Measurements from ENCODE around the gene LRPPRC. TPM values are rescaled to one million over a fixed set of nuclear protein-coding genes. Genes with fewer than 3 reads are reported as not detected.

Gene LRPPRC
- total and polyA plus RNA-seq, 2 experiments from 2014 or later: 27.7 to 38.0 TPM

GRCh38 chr2:43906448-43907109 lies 89.2 kb downstream of the LRPPRC start:
- H3K36me3 ChIP-seq (ENCODE audit: low read depth): peaks cover 16% of the 10 kb centered on the region
- TF ChIP-seq EZH2phosphoT487 (IDR thresholded peaks at IDR 0.05; ENCODE audit: insufficient read depth, low read depth) (no peak), EZH2 (IDR thresholded peaks at IDR 0.05; ENCODE audit: insufficient read depth, poor library complexity, severe bottlenecking) (no peak)
- no peaks in the 10 kb centered on the region for H3F3A ChIP-seq (ENCODE audit: insufficient read depth)
- H3K9me3 ChIP-seq (ENCODE audit: low read depth): no peaks in the 10 kb centered on the region
- no peaks in the 10 kb centered on the region for H3K9me2 ChIP-seq (ENCODE audit: insufficient read depth)
- in situ Hi-C loops (cut with MboI): no loop called here
- 96 to 97% methylated on average over 6 of the region's 6 CpGs for WGBS, 2 experiments (ENCODE audit: low coverage in 1 of 2, low lambda C conversion rate in 2 of 2, missing lambda C conversion rate in 2 of 2)
- H3K4me3 ChIP-seq: no peak overlapping the region
- no peak for DNase-seq
- H3K9ac ChIP-seq: no peak overlapping the region
- H3K4me1 ChIP-seq (ENCODE audit: insufficient read depth): no peaks in the 10 kb centered on the region
- H3K27ac ChIP-seq: no peak overlapping the region
- no peaks in the 10 kb centered on the region for H3K27me3 ChIP-seq (replicated peaks; ENCODE audit: insufficient read depth)
- H2AFZ ChIP-seq: no peak overlapping the region
- no peaks in the 10 kb centered on the region for H4K20me1 ChIP-seq (ENCODE audit: insufficient read depth)
- no peaks in the 10 kb centered on the region for H3K79me2 ChIP-seq (ENCODE audit: insufficient read depth)
- no peak overlapping the region for H3K4me2 ChIP-seq (ENCODE audit: unreplicated experiment)

- TF ChIP-seq EZH2 (IDR thresholded peaks at IDR 0.05; ENCODE audit: insufficient read depth, poor library complexity, severe bottlenecking) (no peak), EZH2phosphoT487 (IDR thresholded peaks at IDR 0.05; ENCODE audit: insufficient read depth, low read depth) (no peak)
- Histone ChIP-seq H3K79me2 (ENCODE audit: insufficient read depth) (no peaks in the 10 kb centered on the region), H3K27me3 (replicated peaks; ENCODE audit: insufficient read depth) (no peaks in the 10 kb centered on the region), H4K20me1 (ENCODE audit: insufficient read depth) (no peaks in the 10 kb centered on the region), H2AFZ (no peak overlapping the region), H3K4me1 (ENCODE audit: insufficient read depth) (no peaks in the 10 kb centered on the region), H3K4me3 (no peak overlapping the region), H3F3A (ENCODE audit: insufficient read depth) (no peaks in the 10 kb centered on the region), H3K27ac (no peak overlapping the region), H3K9ac (no peak overlapping the region), H3K4me2 (ENCODE audit: unreplicated experiment) (no peak overlapping the region), H3K36me3 (ENCODE audit: low read depth) (peaks cover 16% of the 10 kb centered on the region), H3K9me3 (ENCODE audit: low read depth) (no peaks in the 10 kb centered on the region), H3K9me2 (ENCODE audit: insufficient read depth) (no peaks in the 10 kb centered on the region)
- WGBS, 2 experiments (ENCODE audit: low coverage in 1 of 2, low lambda C conversion rate in 2 of 2, missing lambda C conversion rate in 2 of 2): 87 to 88% methylated on average over 5 of the region's 5 CpGs
- DNase-seq: no peak
- in situ Hi-C loops (cut with MboI): no loop called here
These were observed 89.9 kb downstream of the LRPPRC start for GRCh38 chr2:43905871-43906270.

DNA sequence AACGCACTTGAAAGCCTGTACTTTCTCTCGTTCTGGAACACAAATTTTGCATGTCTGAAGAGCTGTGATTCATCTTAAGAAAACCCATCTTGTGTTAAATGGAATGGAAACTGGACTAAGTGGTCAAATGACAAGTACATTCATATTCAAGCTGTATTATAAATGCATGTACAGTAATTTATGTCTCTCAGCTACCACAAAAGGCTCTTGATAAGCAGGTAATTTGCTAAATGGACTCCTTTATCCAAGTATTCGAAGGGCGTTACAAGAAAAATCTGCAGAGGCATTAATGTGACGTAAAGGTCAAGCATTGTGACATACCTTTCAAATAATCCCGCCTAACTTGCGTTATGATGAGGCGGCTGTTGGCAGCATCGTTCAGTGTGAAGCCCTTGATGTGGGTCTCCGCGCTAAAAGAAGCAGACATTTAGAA lies 90.4 kb downstream of the LRPPRC start:
- Histone ChIP-seq H3K79me2 (ENCODE audit: insufficient read depth) (no peaks in the 10 kb centered on the region), H3K4me2 (ENCODE audit: unreplicated experiment) (no peak overlapping the region), H3K4me3 (no peak overlapping the region), H3K27me3 (replicated peaks; ENCODE audit: insufficient read depth) (no peaks in the 10 kb centered on the region), H4K20me1 (ENCODE audit: insufficient read depth) (no peaks in the 10 kb centered on the region), H3F3A (ENCODE audit: insufficient read depth) (no peaks in the 10 kb centered on the region), H3K9ac (no peak overlapping the region), H3K9me3 (ENCODE audit: low read depth) (no peaks in the 10 kb centered on the region), H2AFZ (no peak overlapping the region), H3K9me2 (ENCODE audit: insufficient read depth) (no peaks in the 10 kb centered on the region), H3K36me3 (ENCODE audit: low read depth) (peaks cover 17% of the 10 kb centered on the region), H3K4me1 (ENCODE audit: insufficient read depth) (no peaks in the 10 kb centered on the region), H3K27ac (no peak overlapping the region)
- WGBS, 2 experiments (ENCODE audit: low coverage in 1 of 2, low lambda C conversion rate in 2 of 2, missing lambda C conversion rate in 2 of 2): 91 to 92% methylated on average over 11 of the region's 11 CpGs
- no peak for DNase-seq
- no peak for TF ChIP-seq EZH2phosphoT487 (IDR thresholded peaks at IDR 0.05; ENCODE audit: insufficient read depth, low read depth)
- no peak for TF ChIP-seq EZH2 (IDR thresholded peaks at IDR 0.05; ENCODE audit: insufficient read depth, poor library complexity, severe bottlenecking)
- in situ Hi-C loops (cut with MboI): no loop called here

DNA sequence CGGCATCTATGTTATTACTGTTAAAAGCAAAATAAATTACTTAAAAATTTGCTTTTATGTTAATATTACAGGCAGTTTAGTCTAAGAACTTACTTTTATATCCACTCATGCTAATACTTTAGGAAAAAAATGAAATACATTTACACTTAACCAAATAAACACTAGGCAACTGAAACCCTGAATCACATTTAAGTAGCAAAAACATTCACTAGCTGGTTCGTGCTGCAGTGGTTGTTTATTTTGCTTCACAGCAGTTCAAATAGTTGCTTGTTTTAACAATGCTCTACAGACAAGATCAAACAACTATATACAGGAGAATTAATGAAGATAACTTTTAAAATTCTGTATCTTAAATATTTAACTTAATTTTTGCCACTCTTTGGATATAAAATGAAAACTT lies 96.2 kb downstream of the LRPPRC start:
- no peaks in the 10 kb centered on the region for H3K79me2 ChIP-seq (ENCODE audit: insufficient read depth)
- H3K36me3 ChIP-seq (ENCODE audit: low read depth): peaks cover 34% of the 10 kb centered on the region
- in situ Hi-C loops (cut with MboI): no loop called here
- no peak overlapping the region for H3K27ac ChIP-seq
- TF ChIP-seq EZH2 (IDR thresholded peaks at IDR 0.05; ENCODE audit: insufficient read depth, poor library complexity, severe bottlenecking): no peak
- no peak for TF ChIP-seq EZH2phosphoT487 (IDR thresholded peaks at IDR 0.05; ENCODE audit: insufficient read depth, low read depth)
- H3K9me2 ChIP-seq (ENCODE audit: insufficient read depth): no peaks in the 10 kb centered on the region
- no peak overlapping the region for H3K9ac ChIP-seq
- no peaks in the 10 kb centered on the region for H3K9me3 ChIP-seq (ENCODE audit: low read depth)
- H3K4me1 ChIP-seq (ENCODE audit: insufficient read depth): no peaks in the 10 kb centered on the region
- 96 to 100% methylated on average over 2 of the region's 2 CpGs for WGBS, 2 experiments (ENCODE audit: low coverage in 1 of 2, low lambda C conversion rate in 2 of 2, missing lambda C conversion rate in 2 of 2)
- H2AFZ ChIP-seq: no peak overlapping the region
- no peak overlapping the region for H3K4me3 ChIP-seq
- DNase-seq: no peak
- no peak overlapping the region for H3K4me2 ChIP-seq (ENCODE audit: unreplicated experiment)
- H4K20me1 ChIP-seq (ENCODE audit: insufficient read depth): no peaks in the 10 kb centered on the region
- no peaks in the 10 kb centered on the region for H3F3A ChIP-seq (ENCODE audit: insufficient read depth)
- H3K27me3 ChIP-seq (replicated peaks; ENCODE audit: insufficient read depth): no peaks in the 10 kb centered on the region
